ENCODE results near the gene RGL4.
"Not testable (repeated sequence)": the region's sequence is repeated elsewhere in the genome, so short reads cannot be mapped to it uniquely, and the experiment has no call there.

Gene RGL4, protein sequence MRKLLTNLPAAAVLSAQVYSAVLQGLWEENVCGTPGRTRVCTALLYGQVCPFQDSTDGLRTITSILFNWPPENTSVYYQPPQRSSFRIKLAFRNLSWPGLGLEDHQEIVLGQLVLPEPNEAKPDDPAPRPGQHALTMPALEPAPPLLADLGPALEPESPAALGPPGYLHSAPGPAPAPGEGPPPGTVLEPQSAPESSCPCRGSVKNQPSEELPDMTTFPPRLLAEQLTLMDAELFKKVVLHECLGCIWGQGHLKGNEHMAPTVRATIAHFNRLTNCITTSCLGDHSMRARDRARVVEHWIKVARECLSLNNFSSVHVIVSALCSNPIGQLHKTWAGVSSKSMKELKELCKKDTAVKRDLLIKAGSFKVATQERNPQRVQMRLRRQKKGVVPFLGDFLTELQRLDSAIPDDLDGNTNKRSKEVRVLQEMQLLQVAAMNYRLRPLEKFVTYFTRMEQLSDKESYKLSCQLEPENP

GRCh38 chr22:23690713-23691112 is at the start of gene RGL4:
TSS of gene RGL4 (plus strand) at chr22:23691013. CDS start at chr22:23692031, 1,018 bp downstream.
- DNase-seq (ENCODE audit: low read depth in 2 of 2): no peak

DNA sequence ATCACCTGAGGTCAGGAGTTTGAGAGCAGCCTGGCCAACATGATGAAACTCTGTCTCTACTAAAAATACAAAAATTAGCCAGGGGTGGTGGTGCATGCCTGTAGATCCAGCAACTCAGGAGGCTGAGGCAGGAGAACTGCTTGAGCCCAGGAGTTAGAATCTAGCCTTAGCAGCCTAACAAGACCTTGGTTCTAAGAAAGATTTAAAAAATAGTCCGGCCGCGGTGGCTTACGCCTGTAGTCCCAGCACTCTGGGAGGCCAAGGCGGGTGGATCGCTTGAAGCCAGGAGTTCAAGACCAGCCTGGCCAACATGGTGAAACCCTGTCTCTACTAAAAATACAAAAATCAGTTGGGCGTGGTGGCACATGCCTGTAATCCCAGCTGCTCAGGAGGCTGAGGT is 44.3 kb upstream of the RGL4 start:
- DNase-seq (ENCODE audit: low read depth in 2 of 2): not testable (repeated sequence)

GRCh38 chr22:23649071-23649501 is 41.7 kb upstream of the RGL4 start:
- DNase-seq (ENCODE audit: low read depth in 2 of 2): no peak

DNA sequence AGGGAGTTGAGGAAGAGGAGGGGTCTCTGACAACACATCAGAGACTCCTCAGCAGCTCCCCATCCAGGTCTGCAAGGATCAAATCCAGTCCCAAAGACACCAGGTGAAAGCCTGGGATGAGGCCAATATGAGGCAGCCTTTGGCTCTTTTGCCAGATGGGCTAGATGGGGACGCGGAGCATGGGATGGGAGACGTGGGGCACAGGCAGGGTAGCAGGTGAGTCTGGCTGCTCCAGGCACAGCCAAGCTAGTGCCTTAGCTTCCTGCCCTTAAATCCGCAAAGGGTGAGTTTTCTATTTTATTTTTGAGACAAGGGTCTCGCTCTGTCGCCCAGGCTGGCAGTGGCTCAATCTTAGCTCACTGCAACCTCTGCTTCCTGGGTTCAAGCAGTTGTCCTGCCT is 39.1 kb upstream of the RGL4 start:
- DNase-seq (ENCODE audit: low read depth in 2 of 2): no peak

GRCh38 chr22:23652286-23652685 is 38.5 kb upstream of the RGL4 start:
- no peak for DNase-seq (ENCODE audit: low read depth in 2 of 2)

DNA sequence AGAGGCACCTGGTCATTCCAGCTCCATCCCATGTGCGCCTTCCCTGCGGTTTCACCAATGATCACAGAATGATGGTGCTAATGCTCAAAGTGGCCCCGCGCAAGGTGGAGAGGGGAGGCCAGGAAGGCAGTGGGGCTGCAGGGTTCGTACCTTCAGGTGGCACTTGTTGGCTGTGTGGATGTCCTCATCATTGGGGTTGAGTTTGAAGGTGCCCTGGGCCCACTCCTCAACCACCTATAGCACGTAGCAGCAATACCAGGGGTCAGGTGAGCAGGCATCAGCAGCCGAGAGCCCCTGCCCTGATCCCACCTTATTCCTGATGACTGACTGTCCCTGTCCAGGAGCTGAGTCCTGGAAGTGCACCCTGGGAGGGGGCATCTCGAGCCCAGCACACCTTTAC is 38.1 kb upstream of the RGL4 start:
- no peak for DNase-seq (ENCODE audit: low read depth in 2 of 2)

DNA sequence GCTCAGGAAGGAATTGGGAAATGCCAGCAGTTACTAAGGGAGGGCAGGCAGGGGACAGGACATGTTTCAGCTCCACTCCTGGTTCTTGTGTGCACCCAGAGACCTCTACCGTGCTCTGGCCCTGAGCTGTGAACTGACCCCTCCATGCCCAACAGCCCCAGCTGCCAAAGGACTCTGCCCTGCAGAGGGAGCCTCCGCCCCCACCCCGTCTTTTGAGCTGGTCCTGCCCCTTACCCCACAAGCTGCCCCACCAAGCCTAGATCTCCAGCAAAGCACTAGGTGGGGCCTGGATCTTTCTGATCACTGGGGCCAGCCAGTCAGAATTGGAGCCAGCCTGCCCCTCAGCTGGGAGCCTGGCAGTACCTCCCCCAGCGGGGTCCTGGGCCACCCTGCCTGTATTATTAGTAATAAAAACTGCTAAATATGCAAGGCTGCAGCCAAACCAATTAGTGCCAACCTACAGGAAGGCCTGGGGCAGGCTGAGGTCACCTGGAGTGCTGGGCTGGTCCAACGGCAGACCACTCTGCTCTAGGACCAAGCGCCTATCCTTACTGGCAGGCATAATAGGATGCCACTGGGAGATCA is 34.8 kb upstream of the RGL4 start:
- DNase-seq (ENCODE audit: low read depth in 2 of 2): no peak

DNA sequence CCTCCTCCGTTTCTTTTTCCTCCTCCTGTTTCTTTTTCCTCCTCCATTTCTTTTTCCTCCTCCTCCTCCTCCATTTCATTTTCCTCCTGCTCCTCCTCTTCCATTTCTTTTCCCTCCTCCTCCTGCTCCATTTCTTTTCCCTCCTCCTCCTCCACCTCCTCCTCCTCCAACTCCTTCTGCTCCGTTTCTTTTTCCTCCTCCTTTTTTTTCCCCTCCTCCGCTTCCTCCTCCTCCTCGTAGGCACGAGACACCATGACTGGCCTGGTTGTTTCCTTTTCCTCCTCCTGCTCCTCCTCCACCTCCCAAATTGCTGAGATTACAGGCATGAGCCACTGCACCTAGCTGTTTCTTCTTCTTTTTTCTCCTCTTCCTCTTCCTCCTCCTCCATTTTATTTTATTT is 33.1 kb upstream of the RGL4 start:
- DNase-seq (ENCODE audit: low read depth in 2 of 2): no peak

- not testable (repeated sequence) for DNase-seq (ENCODE audit: low read depth in 2 of 2)
Measured at GRCh38 chr22:23660381-23660780, 30.4 kb upstream of the RGL4 start.

- DNase-seq (ENCODE audit: low read depth in 2 of 2): no peak
Measured at GRCh38 chr22:23670378-23671295, 20.2 kb upstream of the RGL4 start.

- not testable (repeated sequence) for DNase-seq (ENCODE audit: low read depth in 2 of 2)
Measured at GRCh38 chr22:23671387-23671786, 19.4 kb upstream of the RGL4 start.

- DNase-seq (ENCODE audit: low read depth in 2 of 2): not testable (repeated sequence)
Measured at GRCh38 chr22:23672307-23673049, 18.3 kb upstream of the RGL4 start.

DNA sequence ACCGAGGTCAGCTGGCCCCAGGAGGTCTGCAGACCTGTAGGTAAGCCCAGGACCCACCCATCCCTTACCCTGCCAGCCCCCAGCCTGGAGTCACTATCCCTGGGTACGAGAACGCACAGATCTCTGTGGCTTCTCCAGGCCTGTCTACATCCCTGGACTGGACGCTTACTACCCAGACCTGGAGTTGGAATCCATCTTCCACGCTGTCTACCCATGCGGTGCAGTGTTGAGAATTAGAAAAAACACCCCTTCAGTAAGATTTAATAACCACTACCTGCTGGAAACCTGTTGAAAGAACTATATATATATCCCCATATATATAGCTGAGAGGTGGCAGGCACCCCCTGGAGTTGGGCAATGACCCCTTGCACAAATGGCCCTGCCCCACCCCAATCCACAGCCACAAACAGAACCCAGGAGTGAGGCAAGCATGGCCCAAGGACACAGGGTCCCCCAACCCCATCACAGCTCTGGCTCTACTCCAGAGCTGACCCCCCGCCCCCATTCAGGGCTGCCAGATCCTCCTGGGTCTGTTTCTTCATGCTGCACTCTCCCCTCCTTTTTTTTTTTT is 17.7 kb upstream of the RGL4 start:
- no peak for DNase-seq (ENCODE audit: low read depth in 2 of 2)

DNA sequence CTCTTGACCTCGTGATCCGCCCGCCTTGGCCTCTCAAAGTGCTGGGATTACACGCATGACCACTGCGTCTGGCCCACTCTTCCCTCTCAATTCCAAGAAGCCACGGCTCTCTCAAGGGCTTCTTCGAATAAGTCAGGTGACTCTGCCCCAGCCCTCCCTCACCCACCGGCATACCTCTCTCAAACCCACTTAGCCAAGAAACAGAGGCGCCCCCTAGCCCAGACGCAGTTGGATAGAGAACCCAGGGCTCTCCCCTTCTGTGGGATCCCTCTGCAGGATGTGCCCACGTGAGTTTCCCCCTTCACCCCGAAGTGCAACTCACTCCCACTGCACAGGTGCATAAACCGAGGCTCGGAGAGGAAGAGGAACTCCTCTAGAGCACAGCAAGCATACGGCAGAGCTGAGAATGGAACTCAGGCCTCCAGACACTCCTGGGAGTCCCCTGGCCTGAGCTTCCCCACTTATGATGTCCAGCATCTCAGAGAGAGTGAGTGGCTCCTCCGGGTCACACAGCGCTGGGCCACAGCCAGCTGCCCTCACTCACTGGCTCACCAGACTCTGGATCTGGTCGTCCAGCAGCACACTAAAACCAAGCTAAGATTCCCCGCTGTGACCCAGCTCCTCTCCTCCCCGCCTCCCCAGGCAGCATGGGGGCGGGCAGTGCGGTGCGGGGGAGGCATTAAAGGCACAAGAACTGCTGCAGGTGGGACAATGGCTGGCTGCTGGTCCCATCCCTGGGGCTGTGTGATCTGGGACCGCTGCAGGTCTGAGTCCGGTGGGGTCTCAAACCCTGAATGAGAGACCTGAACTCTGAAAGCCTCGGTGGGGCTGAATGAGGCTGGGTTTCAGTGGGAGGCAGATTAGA is 16.8 kb upstream of the RGL4 start:
- no peak for DNase-seq (ENCODE audit: low read depth in 2 of 2)

- not testable (repeated sequence) for DNase-seq (ENCODE audit: low read depth in 2 of 2)
Measured at GRCh38 chr22:23674886-23675501, 15.8 kb upstream of the RGL4 start.

DNA sequence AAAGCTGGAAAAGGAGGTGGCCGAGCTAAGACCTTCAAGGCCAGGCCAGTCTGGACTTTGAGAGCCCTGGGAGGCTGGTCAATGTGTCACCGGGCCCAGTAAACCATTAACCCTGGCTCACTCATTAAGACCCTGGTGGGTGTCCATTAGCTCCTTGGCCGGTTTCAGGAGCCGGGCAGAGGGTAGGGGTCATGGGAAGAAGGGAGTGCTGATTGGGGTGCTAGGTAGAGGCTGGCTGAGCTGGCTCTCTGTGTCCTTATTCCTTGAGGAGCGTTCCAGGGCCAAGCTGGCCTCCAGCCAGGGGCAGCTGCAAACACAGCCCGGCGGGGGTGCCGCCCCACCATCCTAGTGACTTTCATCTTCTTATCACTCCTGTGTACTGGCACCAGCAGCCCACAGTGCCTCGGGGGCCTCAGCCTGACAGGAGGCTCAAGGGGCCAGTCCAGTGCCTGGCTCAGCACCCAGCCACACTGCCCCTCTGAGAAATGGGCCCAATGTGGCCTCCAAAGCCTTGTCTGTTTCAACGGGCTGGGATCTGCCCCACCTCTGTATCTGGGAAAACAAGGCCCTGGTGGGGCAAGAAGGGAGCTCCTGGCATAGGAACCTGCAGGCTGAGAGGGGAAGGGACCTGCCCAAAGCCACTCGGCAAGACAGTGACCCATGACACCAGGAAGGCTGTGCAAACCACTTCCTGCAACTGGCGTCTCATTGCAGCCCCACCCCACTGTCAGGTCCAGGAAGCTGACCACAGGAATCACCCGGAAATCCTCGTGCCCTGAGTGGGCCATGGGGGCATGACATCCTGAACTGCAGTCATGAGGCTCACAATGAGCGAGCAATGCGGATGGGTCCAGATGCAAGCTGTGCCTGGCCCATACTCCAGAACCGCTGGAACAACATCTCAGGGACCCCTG is 15.1 kb upstream of the RGL4 start:
- DNase-seq (ENCODE audit: low read depth in 2 of 2): no peak

GRCh38 chr22:23676841-23677700 is 13.7 kb upstream of the RGL4 start:
- not testable (repeated sequence) for DNase-seq (ENCODE audit: low read depth in 2 of 2)

DNA sequence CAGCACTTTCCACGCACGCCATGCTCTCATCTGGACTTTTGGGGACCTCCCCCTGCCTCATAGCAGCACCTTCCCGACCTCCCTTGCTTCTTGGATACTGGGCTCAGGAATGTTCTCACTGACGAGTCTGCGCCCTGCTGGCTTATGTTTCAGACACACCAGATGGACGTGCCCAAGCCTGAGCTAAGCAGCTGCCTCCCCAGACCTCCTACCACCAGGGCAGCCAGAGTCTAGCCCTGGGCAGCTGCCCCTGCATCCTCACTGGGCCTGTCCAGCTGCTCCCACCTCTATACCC is 13.2 kb upstream of the RGL4 start:
- DNase-seq (ENCODE audit: low read depth in 2 of 2): no peak
